ENCODE measurements around the gene IL6R.

Gene IL6R

DNA sequence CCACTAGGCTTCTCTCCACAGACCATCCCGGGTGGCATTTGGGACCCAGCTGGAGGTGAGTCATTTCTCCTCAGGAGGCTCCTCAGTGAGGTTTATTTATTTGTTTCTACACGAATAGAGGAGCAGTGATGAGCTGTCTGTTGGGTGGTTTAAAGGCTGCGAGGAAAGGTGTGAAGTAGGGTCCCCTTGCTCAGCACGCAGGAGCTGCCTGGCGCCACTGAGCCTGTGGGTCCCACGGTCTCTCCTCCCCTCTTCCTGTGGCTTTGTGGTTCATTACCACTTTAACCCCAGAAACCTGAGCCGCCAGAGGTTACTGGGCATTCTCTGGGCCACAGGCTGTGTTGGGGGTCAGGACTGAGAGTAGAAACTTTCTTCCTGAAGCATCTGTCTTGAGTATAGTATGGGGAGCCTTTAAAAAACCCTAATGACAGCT lies 39.9 kb downstream of the IL6R start:
- H3K9me3 ChIP-seq (ENCODE audit: severe bottlenecking) = no peaks in the 10 kb centered on the region
- H3K27me3 ChIP-seq (ENCODE audit: insufficient read depth, poor library complexity, severe bottlenecking) = no peaks in the 10 kb centered on the region
- TF ChIP-seq, protein P1, sequence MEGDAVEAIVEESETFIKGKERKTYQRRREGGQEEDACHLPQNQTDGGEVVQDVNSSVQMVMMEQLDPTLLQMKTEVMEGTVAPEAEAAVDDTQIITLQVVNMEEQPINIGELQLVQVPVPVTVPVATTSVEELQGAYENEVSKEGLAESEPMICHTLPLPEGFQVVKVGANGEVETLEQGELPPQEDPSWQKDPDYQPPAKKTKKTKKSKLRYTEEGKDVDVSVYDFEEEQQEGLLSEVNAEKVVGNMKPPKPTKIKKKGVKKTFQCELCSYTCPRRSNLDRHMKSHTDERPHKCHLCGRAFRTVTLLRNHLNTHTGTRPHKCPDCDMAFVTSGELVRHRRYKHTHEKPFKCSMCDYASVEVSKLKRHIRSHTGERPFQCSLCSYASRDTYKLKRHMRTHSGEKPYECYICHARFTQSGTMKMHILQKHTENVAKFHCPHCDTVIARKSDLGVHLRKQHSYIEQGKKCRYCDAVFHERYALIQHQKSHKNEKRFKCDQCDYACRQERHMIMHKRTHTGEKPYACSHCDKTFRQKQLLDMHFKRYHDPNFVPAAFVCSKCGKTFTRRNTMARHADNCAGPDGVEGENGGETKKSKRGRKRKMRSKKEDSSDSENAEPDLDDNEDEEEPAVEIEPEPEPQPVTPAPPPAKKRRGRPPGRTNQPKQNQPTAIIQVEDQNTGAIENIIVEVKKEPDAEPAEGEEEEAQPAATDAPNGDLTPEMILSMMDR (IDR thresholded peaks at IDR 0.05; ENCODE audit: poor library complexity, severe bottlenecking) = no peak
- no peak overlapping the region for H3K27ac ChIP-seq (ENCODE audit: poor library complexity, severe bottlenecking)
- ATAC-seq (ENCODE audit: low read depth) (peak; percentile 56), DNase-seq (ENCODE audit: low spot score) (no peak)
- peaks cover 31% of the 10 kb centered on the region for H3K36me3 ChIP-seq (ENCODE audit: low read depth)
- peaks cover 8% of the 10 kb centered on the region for H3K4me1 ChIP-seq (ENCODE audit: insufficient read depth, poor library complexity, severe bottlenecking)
- H3K4me3 ChIP-seq (ENCODE audit: severe bottlenecking) = no peak overlapping the region

DNA sequence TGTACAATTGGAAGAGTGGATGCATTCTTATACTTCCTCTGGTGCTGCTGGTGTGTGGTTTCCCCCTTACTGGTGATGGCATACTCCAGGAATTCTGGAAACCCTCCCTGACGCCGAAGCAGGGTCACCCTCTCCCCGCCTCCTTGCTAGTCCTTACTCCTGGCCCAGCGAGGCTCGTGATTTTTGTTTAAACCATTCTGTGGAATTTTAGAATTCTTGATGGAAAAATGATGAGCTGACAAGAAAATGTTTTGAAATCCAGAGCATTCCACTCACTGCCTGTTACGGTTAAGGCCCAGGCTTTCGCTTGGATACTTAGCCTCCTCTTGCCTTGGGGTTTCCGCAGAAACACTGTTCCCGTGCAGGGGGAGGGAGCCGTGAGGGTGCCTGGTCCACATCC lies 41.1 kb downstream of the IL6R start:
- no peak for DNase-seq (ENCODE audit: low spot score)
- Histone ChIP-seq H3K9me3 (ENCODE audit: severe bottlenecking) (no peaks in the 10 kb centered on the region), H3K4me1 (ENCODE audit: insufficient read depth, poor library complexity, severe bottlenecking) (peaks cover 8% of the 10 kb centered on the region), H3K27ac (ENCODE audit: poor library complexity, severe bottlenecking) (no peak overlapping the region), H3K4me3 (ENCODE audit: severe bottlenecking) (no peak overlapping the region), H3K36me3 (ENCODE audit: low read depth) (peaks cover 32% of the 10 kb centered on the region), H3K27me3 (ENCODE audit: insufficient read depth, poor library complexity, severe bottlenecking) (no peaks in the 10 kb centered on the region)
- ATAC-seq (ENCODE audit: low read depth) = no peak
- TF ChIP-seq, protein P1 (IDR thresholded peaks at IDR 0.05; ENCODE audit: poor library complexity, severe bottlenecking) = no peak

DNA sequence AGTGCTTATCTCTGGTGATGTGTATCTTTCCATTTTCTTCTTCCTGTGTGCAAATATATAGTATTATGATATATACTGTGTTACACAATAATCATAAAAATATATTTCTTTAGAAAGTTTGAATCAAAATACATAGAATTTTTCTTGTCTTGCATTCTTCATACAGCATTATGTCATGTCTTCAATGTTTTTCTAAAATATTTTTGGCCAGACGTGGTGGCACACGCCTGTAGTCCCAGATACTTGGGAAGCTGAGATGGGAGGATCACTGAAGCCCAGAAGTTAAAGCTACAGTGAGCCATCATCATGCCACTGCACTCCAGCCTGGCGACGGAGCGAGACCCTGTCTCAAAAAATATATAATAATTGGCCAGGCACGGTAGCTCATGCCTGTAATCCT lies 41.6 kb downstream of the IL6R start:
- H3K27ac ChIP-seq (ENCODE audit: poor library complexity, severe bottlenecking) = no peak overlapping the region
- no peak overlapping the region for H3K4me3 ChIP-seq (ENCODE audit: severe bottlenecking)
- H3K27me3 ChIP-seq (ENCODE audit: insufficient read depth, poor library complexity, severe bottlenecking) = no peaks in the 10 kb centered on the region
- TF ChIP-seq, protein P1 (IDR thresholded peaks at IDR 0.05; ENCODE audit: poor library complexity, severe bottlenecking) = no peak
- peaks cover 29% of the 10 kb centered on the region for H3K36me3 ChIP-seq (ENCODE audit: low read depth)
- ATAC-seq (ENCODE audit: low read depth) (no peak), DNase-seq (ENCODE audit: low spot score) (no peak)
- H3K9me3 ChIP-seq (ENCODE audit: severe bottlenecking) = no peaks in the 10 kb centered on the region
- H3K4me1 ChIP-seq (ENCODE audit: insufficient read depth, poor library complexity, severe bottlenecking) = peaks cover 5% of the 10 kb centered on the region

DNA sequence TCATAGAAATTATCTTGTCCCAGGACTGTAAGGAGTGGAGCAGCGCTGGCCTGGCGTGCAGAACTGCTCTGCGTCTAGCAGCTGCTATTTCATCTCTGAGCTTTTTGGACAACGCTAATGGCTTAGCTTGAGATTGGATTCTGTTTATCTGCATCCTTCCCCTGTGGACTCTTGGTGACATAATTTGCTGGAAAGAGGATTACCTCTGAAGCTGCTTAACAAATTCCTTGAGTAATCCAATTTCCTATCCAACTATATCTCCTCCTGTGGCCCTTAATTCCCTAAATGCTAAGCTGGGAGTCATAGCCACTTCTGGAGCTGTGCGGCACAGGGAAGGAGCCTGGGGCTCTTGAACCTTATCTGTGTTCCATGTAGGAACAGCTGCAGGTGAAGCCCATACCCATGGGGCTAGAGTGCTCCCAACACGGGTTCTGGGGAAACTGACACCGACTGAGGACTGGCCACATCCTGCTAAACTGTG lies 43.2 kb downstream of the IL6R start:
- DNase-seq (ENCODE audit: low spot score) = no peak
- no peaks in the 10 kb centered on the region for H3K9me3 ChIP-seq (ENCODE audit: severe bottlenecking)
- ATAC-seq (ENCODE audit: low read depth) = no peak
- peaks cover 29% of the 10 kb centered on the region for H3K36me3 ChIP-seq (ENCODE audit: low read depth)
- no peaks in the 10 kb centered on the region for H3K27me3 ChIP-seq (ENCODE audit: insufficient read depth, poor library complexity, severe bottlenecking)
- peaks cover 6% of the 10 kb centered on the region for H3K4me1 ChIP-seq (ENCODE audit: insufficient read depth, poor library complexity, severe bottlenecking)
- TF ChIP-seq, protein P1 (IDR thresholded peaks at IDR 0.05; ENCODE audit: poor library complexity, severe bottlenecking) = no peak
- H3K4me3 ChIP-seq (ENCODE audit: severe bottlenecking) = no peak overlapping the region
- H3K27ac ChIP-seq (ENCODE audit: poor library complexity, severe bottlenecking) = no peak overlapping the region

DNA sequence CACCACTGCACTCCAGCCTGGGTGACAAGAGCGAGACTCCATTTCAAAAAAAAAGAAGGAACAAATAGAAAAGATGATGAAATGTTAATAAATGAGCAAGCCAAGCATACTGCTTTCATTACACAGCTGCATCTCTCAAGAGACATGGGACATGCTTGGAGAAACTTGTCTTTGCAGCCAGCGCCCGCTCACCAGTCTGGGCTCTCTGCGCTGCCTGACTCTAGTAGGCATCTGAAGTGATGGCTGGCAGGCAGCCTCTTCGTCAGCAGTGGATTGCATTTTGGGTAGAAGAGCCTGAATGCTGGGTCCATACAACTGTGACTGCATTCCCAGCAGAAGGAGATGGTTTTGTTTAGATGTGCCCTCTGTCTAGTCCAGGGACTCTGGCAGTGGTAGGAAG lies 48.0 kb downstream of the IL6R start:
- peaks cover 9% of the 10 kb centered on the region for H3K4me1 ChIP-seq (ENCODE audit: insufficient read depth, poor library complexity, severe bottlenecking)
- no peaks in the 10 kb centered on the region for H3K27me3 ChIP-seq (ENCODE audit: insufficient read depth, poor library complexity, severe bottlenecking)
- DNase-seq (ENCODE audit: low spot score) = no peak
- TF ChIP-seq, protein P1 (IDR thresholded peaks at IDR 0.05; ENCODE audit: poor library complexity, severe bottlenecking) = no peak
- peak; percentile 12; the same call in 1 of the 3 replicates for ATAC-seq (ENCODE audit: low read depth)
- peak overlapping the region; percentile 55 for H3K27ac ChIP-seq (ENCODE audit: poor library complexity, severe bottlenecking)
- no peaks in the 10 kb centered on the region for H3K9me3 ChIP-seq (ENCODE audit: severe bottlenecking)
- no peak overlapping the region for H3K4me3 ChIP-seq (ENCODE audit: severe bottlenecking)
- H3K36me3 ChIP-seq (ENCODE audit: low read depth) = peaks cover 30% of the 10 kb centered on the region

All from RWPE2 (cell line).